Measurements from ENCODE around the gene PDE3B.

DNA sequence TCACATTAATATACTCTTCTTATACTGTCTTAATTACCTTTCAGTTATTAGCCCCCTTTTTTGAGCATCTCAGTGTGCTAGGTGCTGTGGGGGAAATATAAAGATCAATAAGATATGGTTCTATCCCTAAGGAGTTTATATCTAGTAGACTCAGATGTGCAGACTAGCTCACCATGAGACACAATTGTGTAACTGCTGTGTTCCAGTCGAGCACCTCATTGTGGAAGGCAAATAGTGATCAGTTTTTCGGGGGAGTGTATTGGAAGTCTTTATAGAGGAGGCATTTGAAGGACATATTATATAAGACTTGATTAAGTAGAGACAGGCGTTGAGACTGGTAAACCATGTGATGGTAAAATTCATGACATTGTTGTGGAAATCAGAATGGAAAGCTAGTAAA, 11.8 kb downstream of the PDE3B start:
- no peak for TF ChIP-seq TAF1 (IDR thresholded peaks at IDR 0.05; ENCODE audit: low read depth, low read length)
- no peak for TF ChIP-seq PAX5 (IDR thresholded peaks at IDR 0.05; ENCODE audit: insufficient read depth, low read length, severe bottlenecking)
- no peak for TF ChIP-seq POLR2AphosphoS5 (IDR thresholded peaks at IDR 0.05; ENCODE audit: low read depth, low read length)
- TF ChIP-seq POLR2A (IDR thresholded peaks at IDR 0.05; ENCODE audit: low read depth, low read length): no peak

Measured in GM12891 (cell line).